Colonic mucosa (tissue), 4 donors: ENCODE measurements around the gene TSSK2. TPM values are rescaled to one million over a fixed set of nuclear protein-coding genes. Genes with fewer than 3 reads are reported as not detected.

ENCODE experiments used
- DNase-seq: peaks from one replicate; pipeline ENCODE4 v3.0.0-alpha.2; 2020
- H3K27ac ChIP-seq: fragments of 200-600 bp; one replicate; pipeline ENCODE4 v1.8.0; 2021
- H3K27me3 ChIP-seq: fragments of 200-600 bp; one replicate; pipeline ENCODE4 v1.8.0; 2021
- H3K36me3 ChIP-seq: fragments of 200-600 bp; one replicate; pipeline ENCODE4 v1.8.0; 2021
- H3K4me1 ChIP-seq: fragments of 200-600 bp; one replicate; pipeline ENCODE4 v1.8.0; 2021; ENCODE audit warnings: mild to moderate bottlenecking
- H3K4me3 ChIP-seq: fragments of 200-600 bp; one replicate; pipeline ENCODE4 v1.8.0; 2021
- H3K9ac ChIP-seq, 2 donors: one replicate each; pipeline ENCODE4 v1.7.0; 2013; ENCODE audit warnings: control low read depth in 2 of 2, low read depth in 2 of 2, low read length in 2 of 2
- H3K9me3 ChIP-seq: fragments of 200-600 bp; one replicate; pipeline ENCODE4 v1.8.0; 2021
- intact Hi-C: fragments of 100-400 bp; cut with DNase I; formaldehyde crosslinking; loops from one replicate; pipeline ENCODE4 v1.14.1; 2022
- total RNA-seq, 2 donors: library from RNA; stranded (reverse); fragmentation: NEBNext Ultra II Directional in 1 of 2; extraction: Animal tissue kit (Norgen Biotek cat#: 25700) in 1 of 2; gene quantifications; one replicate each; pipeline ENCODE4 v1.2.1, GENCODE V29; 2021
- TF ChIP-seq, protein P1 (sequence below): fragments of 200-600 bp; IDR thresholded peaks from one replicate; pipeline ENCODE4 v1.8.0; 2022; ENCODE audit warnings: antibody characterized with exemption, mild to moderate bottlenecking
- donor health status: healthy.
- donor health status: DM: no; HTN: no; CAD: no.
- donor health status: DM: no; HTN: no; CAD: no.

Gene TSSK2
- total RNA-seq, 2 donors from 2014 or later = not detected

DNA sequence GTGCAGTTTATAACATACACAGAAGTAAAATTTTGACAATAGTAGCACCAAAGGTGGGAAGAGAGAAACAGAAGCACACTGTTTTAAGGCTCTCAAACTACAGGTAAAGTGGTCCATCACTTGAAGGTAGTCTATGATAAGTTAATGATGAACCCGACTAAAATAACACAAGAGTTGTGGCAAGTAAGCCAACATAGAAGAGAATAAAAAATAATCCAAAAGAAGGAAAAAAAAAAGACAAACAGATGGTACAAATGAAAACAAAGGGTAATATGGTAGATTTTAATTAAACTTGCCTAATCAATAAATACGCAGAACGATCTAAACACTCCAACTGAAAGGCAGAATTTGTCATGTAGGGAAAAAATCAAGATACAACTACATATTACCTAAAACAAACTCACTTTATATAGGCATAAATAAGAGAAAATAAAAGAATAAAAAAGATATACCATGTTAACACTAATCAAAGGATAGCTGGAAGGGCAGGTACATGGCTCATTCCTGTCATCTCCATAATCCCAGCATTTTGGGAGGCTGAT is 40.5 kb upstream of the TSSK2 start:
- no peaks in the 10 kb centered on the region for H3K36me3 ChIP-seq
- intact Hi-C loops = no loop called here
- DNase-seq = no peak
- no peaks in the 10 kb centered on the region for H3K4me1 ChIP-seq
- TF ChIP-seq, protein P1, sequence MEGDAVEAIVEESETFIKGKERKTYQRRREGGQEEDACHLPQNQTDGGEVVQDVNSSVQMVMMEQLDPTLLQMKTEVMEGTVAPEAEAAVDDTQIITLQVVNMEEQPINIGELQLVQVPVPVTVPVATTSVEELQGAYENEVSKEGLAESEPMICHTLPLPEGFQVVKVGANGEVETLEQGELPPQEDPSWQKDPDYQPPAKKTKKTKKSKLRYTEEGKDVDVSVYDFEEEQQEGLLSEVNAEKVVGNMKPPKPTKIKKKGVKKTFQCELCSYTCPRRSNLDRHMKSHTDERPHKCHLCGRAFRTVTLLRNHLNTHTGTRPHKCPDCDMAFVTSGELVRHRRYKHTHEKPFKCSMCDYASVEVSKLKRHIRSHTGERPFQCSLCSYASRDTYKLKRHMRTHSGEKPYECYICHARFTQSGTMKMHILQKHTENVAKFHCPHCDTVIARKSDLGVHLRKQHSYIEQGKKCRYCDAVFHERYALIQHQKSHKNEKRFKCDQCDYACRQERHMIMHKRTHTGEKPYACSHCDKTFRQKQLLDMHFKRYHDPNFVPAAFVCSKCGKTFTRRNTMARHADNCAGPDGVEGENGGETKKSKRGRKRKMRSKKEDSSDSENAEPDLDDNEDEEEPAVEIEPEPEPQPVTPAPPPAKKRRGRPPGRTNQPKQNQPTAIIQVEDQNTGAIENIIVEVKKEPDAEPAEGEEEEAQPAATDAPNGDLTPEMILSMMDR = no peak
- H3K4me3 ChIP-seq = no peak overlapping the region
- H3K27me3 ChIP-seq = no peaks in the 10 kb centered on the region
- no peak overlapping the region for H3K27ac ChIP-seq
- no peaks in the 10 kb centered on the region for H3K9me3 ChIP-seq
- no peak overlapping the region for H3K9ac ChIP-seq

DNA sequence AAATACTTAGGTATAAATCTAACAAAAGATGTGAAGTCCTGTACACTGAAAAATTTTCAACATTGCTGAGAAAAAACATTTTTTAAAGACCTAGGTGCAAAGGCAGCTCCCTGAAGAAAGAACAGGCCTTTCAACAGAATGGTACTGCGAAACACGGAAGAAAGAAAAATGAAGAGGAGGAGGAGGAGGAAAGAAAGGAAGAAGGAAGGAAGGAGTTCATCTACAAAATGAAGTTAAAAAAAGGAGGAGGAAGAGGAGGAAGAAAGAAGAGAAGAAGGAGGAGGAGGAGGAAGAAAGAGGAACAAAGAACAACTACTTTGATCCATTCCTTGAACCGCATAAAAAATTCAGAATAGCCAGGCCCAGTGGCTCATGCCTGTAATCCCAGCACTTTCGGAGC is 38.4 kb upstream of the TSSK2 start:
- intact Hi-C loops = no loop called here
- Histone ChIP-seq H3K4me1 (no peaks in the 10 kb centered on the region), H3K4me3 (no peak overlapping the region), H3K9me3 (no peaks in the 10 kb centered on the region), H3K36me3 (no peaks in the 10 kb centered on the region), H3K9ac (no peak overlapping the region), H3K27ac (no peak overlapping the region), H3K27me3 (no peaks in the 10 kb centered on the region)
- TF ChIP-seq, protein P1 = no peak
- no peak for DNase-seq

DNA sequence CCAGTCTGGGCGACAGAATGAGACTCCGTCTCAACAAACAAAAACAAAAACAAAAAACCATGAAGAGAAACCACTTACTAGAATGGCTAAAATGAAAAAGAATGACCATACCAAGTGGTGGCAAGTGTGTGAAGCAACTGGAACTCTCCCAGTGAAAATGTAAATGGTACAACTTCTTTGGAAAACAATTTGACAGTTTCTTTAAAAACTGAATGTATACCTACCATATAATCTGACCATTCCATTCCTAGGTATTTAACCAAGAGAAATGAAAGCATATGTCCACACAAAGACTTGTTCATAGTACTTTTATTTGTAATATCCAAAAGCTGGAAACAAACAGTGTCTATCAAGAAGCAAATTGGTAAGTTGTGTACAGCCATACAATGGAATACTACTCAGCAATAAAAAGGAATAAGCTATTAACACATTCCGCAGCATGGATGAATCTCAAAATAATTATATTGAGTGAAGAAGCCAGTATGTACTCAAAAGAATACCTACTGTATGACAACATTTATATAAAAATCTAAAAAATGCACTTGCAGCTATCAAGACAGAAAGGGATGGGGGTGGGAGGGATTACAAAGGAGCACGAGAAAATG is 36.6 kb upstream of the TSSK2 start:
- Histone ChIP-seq H3K4me3 (no peak overlapping the region), H3K9ac (no peak overlapping the region), H3K27ac (no peak overlapping the region), H3K4me1 (no peaks in the 10 kb centered on the region), H3K9me3 (no peaks in the 10 kb centered on the region), H3K27me3 (no peaks in the 10 kb centered on the region), H3K36me3 (no peaks in the 10 kb centered on the region)
- TF ChIP-seq, protein P1 = no peak
- DNase-seq = no peak
- intact Hi-C loops = no loop called here

DNA sequence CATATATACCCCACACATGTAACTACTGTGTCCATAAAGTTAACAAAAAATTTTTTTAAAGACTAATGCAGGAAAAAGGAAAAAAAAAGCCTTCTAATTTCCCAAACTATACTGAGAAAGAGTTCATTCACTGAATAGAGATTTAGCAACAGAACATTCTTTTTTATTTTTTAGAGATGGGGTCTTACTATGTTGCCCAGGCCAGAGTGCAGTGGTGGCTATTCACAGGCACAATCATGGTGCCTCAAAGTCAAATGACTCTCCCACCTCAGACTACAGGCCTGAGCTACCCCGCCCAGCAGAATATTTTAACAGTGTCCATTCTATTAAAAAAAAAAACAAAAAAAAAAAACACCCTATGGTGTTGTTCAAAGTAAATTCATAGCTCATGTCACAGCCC is 34.6 kb upstream of the TSSK2 start:
- Histone ChIP-seq H3K4me1 (no peaks in the 10 kb centered on the region), H3K9me3 (no peaks in the 10 kb centered on the region), H3K4me3 (no peak overlapping the region), H3K27me3 (no peaks in the 10 kb centered on the region), H3K9ac (no peak overlapping the region), H3K27ac (no peak overlapping the region), H3K36me3 (no peaks in the 10 kb centered on the region)
- TF ChIP-seq, protein P1 = no peak
- intact Hi-C loops = no loop called here
- DNase-seq = no peak

DNA sequence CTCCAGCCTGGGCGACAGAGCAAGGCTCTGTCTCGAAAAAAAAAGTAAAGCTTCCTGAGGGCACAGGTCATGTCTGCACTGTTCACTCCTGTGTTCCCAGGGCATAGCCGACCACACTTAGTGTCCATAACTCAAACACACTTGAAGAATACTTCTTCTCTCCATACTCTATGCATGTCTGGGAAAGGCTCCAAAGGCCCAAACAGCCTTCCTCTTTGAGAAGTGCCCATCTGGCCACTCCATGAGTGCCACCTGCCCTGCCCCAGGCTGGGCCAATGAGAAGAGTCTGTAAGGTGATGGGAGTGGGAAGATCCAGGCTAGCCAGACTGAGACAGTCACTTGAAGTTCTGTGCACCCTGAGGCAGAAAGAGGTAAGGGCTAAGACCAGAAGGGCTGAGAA is 33.6 kb upstream of the TSSK2 start:
- Histone ChIP-seq H3K4me3 (no peak overlapping the region), H3K9ac (no peak overlapping the region), H3K4me1 (no peaks in the 10 kb centered on the region), H3K27me3 (no peaks in the 10 kb centered on the region), H3K9me3 (no peaks in the 10 kb centered on the region), H3K27ac (no peak overlapping the region), H3K36me3 (no peaks in the 10 kb centered on the region)
- TF ChIP-seq, protein P1 = no peak
- intact Hi-C loops = no loop called here
- no peak for DNase-seq
